MM.1S (cell line): ENCODE results near the gene UPP2.

Source experiments
- EZH2 ChIP-seq: fragments of 300-600 bp; sonication (generic); optimal IDR thresholded peaks from 2 replicates; pipeline ENCODE3; 2017; ENCODE audit warnings: low read depth, mild to moderate bottlenecking, antibody characterized with exemption, low read length, mixed read lengths
- EZH2phosphoT487 ChIP-seq: fragments of 300-600 bp; sonication (generic); IDR thresholded peaks from 2 replicates; pipeline ENCODE4 v1.6.1; 2018; ENCODE audit warnings: antibody characterized with exemption, low read length
- TF ChIP-seq, protein P1 (sequence below): fragments of 300-600 bp; sonication (generic); IDR thresholded peaks from 2 replicates; pipeline ENCODE4 v1.5.1; 2016; ENCODE audit warnings: antibody characterized with exemption, low read length, mixed read lengths

- TF ChIP-seq, protein P1, sequence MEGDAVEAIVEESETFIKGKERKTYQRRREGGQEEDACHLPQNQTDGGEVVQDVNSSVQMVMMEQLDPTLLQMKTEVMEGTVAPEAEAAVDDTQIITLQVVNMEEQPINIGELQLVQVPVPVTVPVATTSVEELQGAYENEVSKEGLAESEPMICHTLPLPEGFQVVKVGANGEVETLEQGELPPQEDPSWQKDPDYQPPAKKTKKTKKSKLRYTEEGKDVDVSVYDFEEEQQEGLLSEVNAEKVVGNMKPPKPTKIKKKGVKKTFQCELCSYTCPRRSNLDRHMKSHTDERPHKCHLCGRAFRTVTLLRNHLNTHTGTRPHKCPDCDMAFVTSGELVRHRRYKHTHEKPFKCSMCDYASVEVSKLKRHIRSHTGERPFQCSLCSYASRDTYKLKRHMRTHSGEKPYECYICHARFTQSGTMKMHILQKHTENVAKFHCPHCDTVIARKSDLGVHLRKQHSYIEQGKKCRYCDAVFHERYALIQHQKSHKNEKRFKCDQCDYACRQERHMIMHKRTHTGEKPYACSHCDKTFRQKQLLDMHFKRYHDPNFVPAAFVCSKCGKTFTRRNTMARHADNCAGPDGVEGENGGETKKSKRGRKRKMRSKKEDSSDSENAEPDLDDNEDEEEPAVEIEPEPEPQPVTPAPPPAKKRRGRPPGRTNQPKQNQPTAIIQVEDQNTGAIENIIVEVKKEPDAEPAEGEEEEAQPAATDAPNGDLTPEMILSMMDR: no peak
- no peak for TF ChIP-seq EZH2
- TF ChIP-seq EZH2phosphoT487: no peak
These were observed 2.0 kb upstream of the UPP2 start for GRCh38 chr2:158099716-158100115.
